HG02678 (cell line): ENCODE data around the gene CASQ1.

Experiments
- ATAC-seq: cut with Tn5 transposase; IDR thresholded peaks from one replicate; pipeline ENCODE4 v1.9.1; 2021; ENCODE audit warnings: mild to moderate bottlenecking, moderate library complexity; ENCODE audit not compliant: unreplicated experiment

CASQ1 gene

GRCh38 chr1:160189649-160190625 is at the start of gene CASQ1:
Gene CASQ1 (plus strand): TSS chr1:160190575. CDS start chr1:160190752, 177 bp downstream.
- ATAC-seq = no peak

GRCh38 chr1:160143695-160144094 is 46.7 kb upstream of the CASQ1 start:
- ATAC-seq = no peak

- ATAC-seq = no peak
Measured at GRCh38 chr1:160144921-160145320, 45.5 kb upstream of the CASQ1 start.

- ATAC-seq = no peak
Measured at GRCh38 chr1:160146107-160146506, 44.3 kb upstream of the CASQ1 start.

GRCh38 chr1:160148121-160148520 is 42.3 kb upstream of the CASQ1 start:
- ATAC-seq = no peak

- no peak for ATAC-seq
Measured at GRCh38 chr1:160149233-160149632, 41.1 kb upstream of the CASQ1 start.

- ATAC-seq = no peak
Measured at GRCh38 chr1:160149716-160150115, 40.7 kb upstream of the CASQ1 start.

- no peak for ATAC-seq
Measured at GRCh38 chr1:160151303-160151702, 39.1 kb upstream of the CASQ1 start, which contains the start of gene ATP1A4. Gene ATP1A4 (plus strand): TSS chr1:160151603. CDS start chr1:160152041, 438 bp downstream.

GRCh38 chr1:160154790-160155189 is 35.6 kb upstream of the CASQ1 start:
- no peak for ATAC-seq

GRCh38 chr1:160156361-160156760 is 34.0 kb upstream of the CASQ1 start:
- no peak for ATAC-seq

GRCh38 chr1:160157174-160157573 is 33.2 kb upstream of the CASQ1 start:
- ATAC-seq = no peak

- ATAC-seq = no peak
Measured at GRCh38 chr1:160158031-160158430, 32.3 kb upstream of the CASQ1 start.

- ATAC-seq = no peak
Measured at GRCh38 chr1:160158534-160158933, 31.8 kb upstream of the CASQ1 start.

- ATAC-seq = no peak
Measured at GRCh38 chr1:160159846-160160245, 30.5 kb upstream of the CASQ1 start.

GRCh38 chr1:160161965-160162705 is 28.2 kb upstream of the CASQ1 start:
- ATAC-seq = no peak

GRCh38 chr1:160162931-160163330 is 27.4 kb upstream of the CASQ1 start:
- ATAC-seq = no peak

- ATAC-seq = no peak
Measured at GRCh38 chr1:160163615-160164014, 26.8 kb upstream of the CASQ1 start.

- no peak for ATAC-seq
Measured at GRCh38 chr1:160164121-160164520, 26.3 kb upstream of the CASQ1 start.

GRCh38 chr1:160166166-160166868 is 24.1 kb upstream of the CASQ1 start:
- ATAC-seq = no peak

GRCh38 chr1:160167056-160167455 is 23.3 kb upstream of the CASQ1 start:
- ATAC-seq = no peak

- ATAC-seq = no peak
Measured at GRCh38 chr1:160167580-160167979, 22.8 kb upstream of the CASQ1 start.
